Stomach (tissue), 9 donors: Measurements from ENCODE around the gene ADD3. TPM values are rescaled to one million over a fixed set of nuclear protein-coding genes. Genes with fewer than 3 reads are reported as not detected.
"Not testable (repeated sequence)": the region's sequence is repeated elsewhere in the genome, so short reads cannot be mapped to it uniquely, and the experiment has no call there.

Source experiments
- DNase-seq, 2 donors: peaks; one replicate each; pipeline versions ENCODE4 v3.0.0 to v3.0.0-alpha.2; 2013 to 2019
- H3K27ac ChIP-seq, 5 donors: fragments of 200-600 bp in 4 of 5; sonication (generic) in 4 of 5; one replicate each; pipeline ENCODE4 v1.5.1; 2013 to 2019; ENCODE audit warnings: mild to moderate bottlenecking in 1 of 5, moderate library complexity in 1 of 5
- H3K27me3 ChIP-seq, 3 donors: fragments of 200-600 bp; sonication (generic); one replicate each; pipeline ENCODE4 v1.5.1; 2017 to 2019; ENCODE audit warnings: mixed run types in 1 of 3
- H3K36me3 ChIP-seq, 4 donors: fragments of 200-600 bp; sonication (generic); 1 replicate in 3 of 4; 2 replicates in 1 of 4; pipeline ENCODE4 v1.5.1; 2016 to 2019
- H3K4me1 ChIP-seq, 4 donors: fragments of 200-600 bp; sonication (generic); one replicate each; pipeline ENCODE4 v1.5.1; 2016 to 2019
- H3K4me3 ChIP-seq, 4 donors: fragments of 200-600 bp; sonication (generic) in 3 of 4; one replicate each; pipeline ENCODE4 v1.5.1; 2016 to 2019; ENCODE audit warnings: mild to moderate bottlenecking in 1 of 4
- H3K9me3 ChIP-seq, 4 donors: fragments of 200-600 bp; sonication (generic); one replicate each; pipeline ENCODE4 v1.5.1; 2016 to 2019
- CTCF ChIP-seq, 7 experiments: fragments of 450-650 bp in 4 of 7; fragments of 200-600 bp in 3 of 7; sonication (generic) in 3 of 7; IDR thresholded peaks; one replicate each; pipeline ENCODE4 v1.5.1; 2016 to 2019; ENCODE audit warnings: antibody characterized with exemption in 7 of 7, control low read depth in 2 of 7, mild to moderate bottlenecking in 1 of 7
- EP300 ChIP-seq: sonication (generic); formaldehyde crosslinking; IDR thresholded peaks from one replicate; pipeline ENCODE4 v1.6.1; 2017; ENCODE audit warnings: antibody characterized with exemption
- POLR2A ChIP-seq, 4 donors: fragments of 450-650 bp; IDR thresholded peaks; one replicate each; pipeline ENCODE4 v1.6.1; 2016; ENCODE audit warnings: antibody characterized with exemption in 4 of 4, control low read depth in 2 of 4, mild to moderate bottlenecking in 1 of 4, moderate library complexity in 1 of 4
- POLR2AphosphoS5 ChIP-seq, 3 donors: sonication (generic); formaldehyde crosslinking; IDR thresholded peaks; one replicate each; pipeline ENCODE4 v1.6.1; 2016; ENCODE audit warnings: antibody characterized with exemption in 3 of 3
- WGBS, 5 donors: extraction: QIAGEN DNeasy Blood & Tissue Kit in 3 of 5; methylation state at CpG; one replicate each; pipeline versions ENCODE4 v1.1.5 to v1.1.7; 2013 to 2018; 5-methylcytosine and 5-hydroxymethylcytosine counted together
- intact Hi-C: fragments of 100-400 bp; cut with DNase I; formaldehyde crosslinking; loops from one replicate; pipeline ENCODE4 v1.15.1; 2023; ENCODE audit warnings: low total_unique reads
- polyA plus RNA-seq, 3 donors: library from polyadenylated mRNA; stranded (reverse); fragments of 200-250 nt; gene quantifications; one replicate each; pipeline ENCODE4 v1.2.3, GENCODE V29; 2013
- total RNA-seq, 5 donors: library from RNA; depleted of rRNA; stranded (reverse); fragments of >200 nt; gene quantifications; one replicate each; pipeline versions ENCODE4 v1.1.0 to v1.2.3, GENCODE V29; 2014 to 2016
- donor health status: healthy with polysubstance abuse.
- donor health status: Bipolar disorder and iron deficiency.
- donor health status: healthy.

ADD3 gene
- total and polyA plus RNA-seq, 8 donors, result 22.9 to 600 (median 80.3) TPM

- 93 to 100% (median 97%) methylated on average over 2 of the region's 2 CpGs for whole genome bisulfite sequencing, 5 donors
- intact Hi-C loops, result no loop called here
- H3K27ac ChIP-seq, result no peak overlapping the region
- TF ChIP-seq POLR2A (IDR thresholded peaks at IDR 0.05) (no peak), CTCF (IDR thresholded peaks at IDR 0.05) (no peak), EP300 (no peak), POLR2AphosphoS5 (IDR thresholded peaks at IDR 0.05) (no peak)
- no peak overlapping the region for H3K4me3 ChIP-seq
- H3K4me1 ChIP-seq, result peaks cover 0 to 40% (median 10%) of the 10 kb centered on the region in 4 donors
- H3K27me3 ChIP-seq, result no peaks in the 10 kb centered on the region
- no peaks in the 10 kb centered on the region for H3K36me3 ChIP-seq
- no peak for DNase-seq
- H3K9me3 ChIP-seq, result peaks cover 0 to 12% (median 2%) of the 10 kb centered on the region in 4 donors
Observed at GRCh38 chr10:110044681-110045080, 36.9 kb downstream of the ADD3 start.

- H3K36me3 ChIP-seq, result no peaks in the 10 kb centered on the region
- no peaks in the 10 kb centered on the region for H3K27me3 ChIP-seq
- peaks cover 0 to 12% (median 2%) of the 10 kb centered on the region in 4 donors for H3K9me3 ChIP-seq
- TF ChIP-seq EP300, result no peak
- TF ChIP-seq POLR2A (IDR thresholded peaks at IDR 0.05), result no peak
- no peak for TF ChIP-seq CTCF (IDR thresholded peaks at IDR 0.05)
- no peak for TF ChIP-seq POLR2AphosphoS5 (IDR thresholded peaks at IDR 0.05)
- DNase-seq, result no peak
- WGBS, 5 donors, result 48 to 56% (median 52%) methylated on average over 2 of the region's 2 CpGs
- H3K27ac ChIP-seq, result no peak overlapping the region
- intact Hi-C loops, result no loop called here
- peaks cover 0 to 31% (median 6%) of the 10 kb centered on the region in 4 donors for H3K4me1 ChIP-seq
- H3K4me3 ChIP-seq, result no peak overlapping the region
Observed at GRCh38 chr10:110045772-110046171, 38.0 kb downstream of the ADD3 start.

GRCh38 chr10:110048145-110048544 lies 40.4 kb downstream of the ADD3 start:
- H3K27me3 ChIP-seq, H3K4me3 ChIP-seq, intact Hi-C loops, H3K36me3 ChIP-seq, H3K27ac ChIP-seq, DNase-seq: not testable (repeated sequence)
- peaks cover 0 to 12% (median 2%) of the 10 kb centered on the region in 4 donors for H3K9me3 ChIP-seq
- WGBS, 5 donors, result 89 to 99% (median 94%) methylated on average over 2 of the region's 2 CpGs
- H3K4me1 ChIP-seq, result peaks cover 0 to 22% (median 9%) of the 10 kb centered on the region in 4 donors

GRCh38 chr10:110048781-110049180 lies 41.0 kb downstream of the ADD3 start:
- no peak overlapping the region for H3K4me3 ChIP-seq
- H3K36me3 ChIP-seq, result no peaks in the 10 kb centered on the region
- no peak for TF ChIP-seq EP300
- TF ChIP-seq POLR2A (IDR thresholded peaks at IDR 0.05), result no peak
- no peak for TF ChIP-seq CTCF (IDR thresholded peaks at IDR 0.05)
- no peak for TF ChIP-seq POLR2AphosphoS5 (IDR thresholded peaks at IDR 0.05)
- intact Hi-C loops, result no loop called here
- H3K9me3 ChIP-seq, result peaks cover 0 to 12% (median 2%) of the 10 kb centered on the region in 4 donors
- no peak overlapping the region for H3K27ac ChIP-seq
- no peak for DNase-seq
- peaks cover 3 to 19% (median 9%) of the 10 kb centered on the region in 4 donors for H3K4me1 ChIP-seq
- H3K27me3 ChIP-seq, result no peaks in the 10 kb centered on the region
- 92 to 100% (median 100%) methylated on average over 1 of the region's 1 CpG for WGBS, 5 donors

- WGBS, 5 donors, result 84 to 97% (median 94%) methylated on average over 7 of the region's 7 CpGs
Observed at GRCh38 chr10:110049889-110050591, 42.3 kb downstream of the ADD3 start.

More at GRCh38 chr10:110049889-110050591, 42.3 kb downstream of the ADD3 start:
- DNase-seq, H3K27me3 ChIP-seq, H3K4me3 ChIP-seq, intact Hi-C loops, H3K36me3 ChIP-seq, H3K27ac ChIP-seq: not testable (repeated sequence)
- Histone ChIP-seq H3K9me3 (peaks cover 0 to 12% (median 2%) of the 10 kb centered on the region in 4 donors), H3K4me1 (peaks cover 5 to 19% (median 9%) of the 10 kb centered on the region in 4 donors)
